NOMO-1 (cell line): Measurements from ENCODE around the gene TFF3.

Source experiments
- DNase-seq, 2 experiments: peaks; one replicate each; lab custom pipeline; 2025; ENCODE audit not compliant: unreplicated experiment in 2 of 2; lab: John Stamatoyannopoulos, UW

Gene TFF3

GRCh38 chr21:42347601-42348327, 32.6 kb upstream of the TFF3 start:
- no peak for DNase-seq

- DNase-seq = no peak
Measured at GRCh38 chr21:42346866-42347600, 31.8 kb upstream of the TFF3 start.

GRCh38 chr21:42346441-42346840, 31.2 kb upstream of the TFF3 start:
- DNase-seq = no peak

- DNase-seq = no peak
Measured at GRCh38 chr21:42344631-42345030, 29.4 kb upstream of the TFF3 start.

- DNase-seq = no peak
Measured at GRCh38 chr21:42343963-42344510, 28.8 kb upstream of the TFF3 start.

GRCh38 chr21:42343556-42343955, 28.3 kb upstream of the TFF3 start:
- no peak for DNase-seq

GRCh38 chr21:42343101-42343500, 27.9 kb upstream of the TFF3 start:
- DNase-seq = no peak

- DNase-seq = no peak
Measured at GRCh38 chr21:42341776-42342542, 26.8 kb upstream of the TFF3 start.

- DNase-seq = no peak
Measured at GRCh38 chr21:42340187-42341050, 25.2 kb upstream of the TFF3 start.

- no peak for DNase-seq
Measured at GRCh38 chr21:42338729-42339715, 23.8 kb upstream of the TFF3 start.

GRCh38 chr21:42337830-42338728, 22.9 kb upstream of the TFF3 start:
- DNase-seq = peak; percentile 6 to 54

- DNase-seq = no peak
Measured at GRCh38 chr21:42337276-42337675, 22.1 kb upstream of the TFF3 start.

- DNase-seq = no peak
Measured at GRCh38 chr21:42336054-42336453, 20.8 kb upstream of the TFF3 start.

- DNase-seq = no peak
Measured at GRCh38 chr21:42332557-42333317, 17.5 kb upstream of the TFF3 start.

GRCh38 chr21:42331660-42332059, 16.5 kb upstream of the TFF3 start:
- no peak for DNase-seq

GRCh38 chr21:42330380-42331371, 15.5 kb upstream of the TFF3 start:
- no peak for DNase-seq
